GM19463 (cell line): Measurements from ENCODE around the gene TAS2R9.
"Not testable (repeated sequence)": the region's sequence is repeated elsewhere in the genome, so short reads cannot be mapped to it uniquely, and the experiment has no call there.

ENCODE experiments used
- ATAC-seq: cut with Tn5 transposase; IDR thresholded peaks from one replicate; pipeline ENCODE4 v1.9.1; 2021; ENCODE audit warnings: mild to moderate bottlenecking, moderate library complexity; ENCODE audit not compliant: unreplicated experiment

TAS2R9 gene, protein sequence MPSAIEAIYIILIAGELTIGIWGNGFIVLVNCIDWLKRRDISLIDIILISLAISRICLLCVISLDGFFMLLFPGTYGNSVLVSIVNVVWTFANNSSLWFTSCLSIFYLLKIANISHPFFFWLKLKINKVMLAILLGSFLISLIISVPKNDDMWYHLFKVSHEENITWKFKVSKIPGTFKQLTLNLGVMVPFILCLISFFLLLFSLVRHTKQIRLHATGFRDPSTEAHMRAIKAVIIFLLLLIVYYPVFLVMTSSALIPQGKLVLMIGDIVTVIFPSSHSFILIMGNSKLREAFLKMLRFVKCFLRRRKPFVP

DNA sequence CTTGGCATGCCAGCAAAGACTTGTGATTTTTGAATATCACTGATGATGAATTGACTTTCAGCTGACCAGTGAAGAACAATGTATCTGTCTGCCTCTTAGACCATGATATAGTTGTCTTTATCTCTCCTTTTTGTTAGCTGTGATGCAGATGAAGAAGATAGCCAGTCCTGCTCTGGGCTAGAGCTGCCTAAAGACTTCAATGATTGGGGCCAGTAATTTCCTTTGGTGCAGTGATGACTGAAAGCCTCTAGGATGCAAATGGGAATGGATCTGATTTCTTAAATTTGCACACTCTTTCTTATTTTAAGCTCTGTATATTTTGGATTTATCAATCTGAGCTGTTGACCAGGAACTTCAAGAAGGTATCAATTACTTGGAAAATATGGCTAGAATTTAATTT lies at the start of gene TAS2R9:
Gene TAS2R9 (minus strand): TSS at position 101 of the 400 bp plus-strand sequence. CDS start 93 bp downstream, at position 8.
- ATAC-seq, result no peak

DNA sequence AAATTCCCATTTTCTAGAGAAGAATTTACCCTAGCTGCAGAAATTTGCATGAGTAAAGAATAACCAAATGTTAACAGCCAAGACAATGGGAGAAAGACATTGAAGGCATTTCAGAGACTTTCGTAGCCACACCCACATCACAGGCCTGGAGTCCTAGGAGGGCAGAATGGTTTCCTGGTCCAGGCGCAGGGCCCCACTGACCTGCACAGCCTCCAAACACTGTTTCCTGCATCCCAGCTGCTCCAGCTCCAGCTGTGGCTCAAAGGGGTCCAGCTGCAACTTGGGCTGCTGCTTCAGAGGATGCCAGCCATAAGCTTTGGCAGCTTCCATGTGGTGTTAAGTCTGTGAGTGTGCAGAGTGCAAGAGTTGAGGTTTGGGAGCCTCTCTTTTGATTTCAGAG lies 45.8 kb upstream of the TAS2R9 start:
- ATAC-seq, result no peak

DNA sequence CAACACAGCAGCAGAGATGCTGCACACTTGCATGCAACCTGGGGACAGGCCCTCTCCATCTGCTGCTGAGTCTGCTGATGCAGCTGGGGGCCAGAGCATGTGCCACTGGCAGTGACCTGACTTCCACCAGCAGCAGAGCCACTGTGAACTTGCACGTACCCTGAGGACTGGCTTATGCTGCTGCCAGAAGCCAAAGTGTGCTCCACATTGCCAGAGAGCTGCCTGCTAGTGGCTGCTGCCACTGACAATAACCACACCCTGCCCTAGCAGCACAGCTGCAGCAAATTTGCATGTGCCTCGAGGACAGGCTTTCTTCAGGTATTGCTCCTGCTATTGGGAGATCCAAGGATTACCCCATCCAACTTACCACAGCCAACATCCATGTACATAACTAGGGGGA lies 43.8 kb upstream of the TAS2R9 start:
- no peak for ATAC-seq

DNA sequence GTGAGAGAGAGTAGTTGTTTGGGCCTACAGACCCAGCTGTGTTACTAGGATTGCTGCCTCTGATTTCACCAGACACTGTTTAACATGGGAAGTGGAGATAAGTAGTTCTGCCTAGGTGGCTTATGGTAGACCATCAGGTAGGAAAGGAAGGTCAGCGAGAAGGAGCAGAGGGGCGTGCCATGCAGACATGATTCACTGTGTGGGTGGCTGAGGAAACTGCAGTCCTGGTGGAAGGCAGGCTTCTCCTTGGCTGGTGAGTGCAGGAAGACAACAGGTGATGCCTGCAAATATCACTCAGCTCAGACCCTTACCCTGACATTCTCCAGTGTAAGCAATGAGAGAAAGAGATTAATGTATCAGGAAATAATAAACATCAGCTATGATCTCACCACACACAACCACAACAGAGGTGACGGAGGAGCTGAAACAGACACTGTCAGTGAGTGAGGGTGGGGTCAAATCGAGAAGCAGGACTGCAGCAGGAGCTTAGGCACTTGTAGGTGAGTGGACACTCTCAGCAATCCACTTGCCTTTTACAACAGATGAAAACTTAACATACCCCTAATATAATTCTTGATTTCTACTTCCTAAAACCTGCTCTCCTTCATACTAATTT lies 41.4 kb upstream of the TAS2R9 start:
- no peak for ATAC-seq

DNA sequence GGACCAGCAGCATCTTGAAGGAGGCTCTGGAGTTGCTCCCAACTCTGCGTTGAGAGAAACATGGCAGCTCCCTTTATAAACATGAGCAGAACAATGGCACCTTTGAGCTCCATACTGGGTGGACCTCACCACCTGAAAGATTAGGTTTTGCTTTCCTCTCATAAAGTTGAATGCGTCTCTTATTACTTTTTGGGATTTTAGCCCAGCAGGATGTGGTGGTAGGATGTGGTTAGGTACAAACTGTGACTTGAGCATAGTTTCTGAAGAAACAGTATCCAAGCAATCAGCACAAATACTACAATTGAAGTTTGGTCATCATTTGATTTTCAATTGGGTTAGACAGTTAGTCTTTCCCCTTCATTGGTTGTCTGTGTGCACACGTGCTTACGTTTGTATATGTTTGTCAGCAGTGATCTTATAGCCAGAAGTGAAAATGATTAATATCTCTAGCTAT lies 39.5 kb upstream of the TAS2R9 start, which contains the start of gene PRR4:
Gene PRR4 (minus strand): TSS at position 51 of the 454 bp plus-strand sequence. CDS start 38 bp downstream, at position 13.
- no peak for ATAC-seq

DNA sequence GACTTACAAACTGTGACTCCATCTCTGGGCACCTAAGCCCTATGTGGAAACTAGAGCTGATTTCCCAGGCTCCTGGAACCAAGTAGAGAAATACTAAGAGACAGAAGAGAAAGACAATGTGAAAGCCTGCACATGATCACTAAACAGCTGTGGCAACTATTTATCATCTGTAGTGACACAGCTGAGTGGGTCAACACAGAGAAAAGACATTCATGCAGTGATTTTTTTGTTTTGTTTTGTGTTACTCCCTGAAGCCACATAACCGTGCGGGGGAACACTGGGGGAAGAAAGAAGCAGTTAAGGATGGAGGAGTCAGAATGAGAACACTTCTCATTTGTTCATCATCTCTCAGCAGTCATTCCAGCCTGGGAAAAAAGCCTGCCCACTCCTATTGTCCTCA lies 37.8 kb upstream of the TAS2R9 start:
- no peak for ATAC-seq

DNA sequence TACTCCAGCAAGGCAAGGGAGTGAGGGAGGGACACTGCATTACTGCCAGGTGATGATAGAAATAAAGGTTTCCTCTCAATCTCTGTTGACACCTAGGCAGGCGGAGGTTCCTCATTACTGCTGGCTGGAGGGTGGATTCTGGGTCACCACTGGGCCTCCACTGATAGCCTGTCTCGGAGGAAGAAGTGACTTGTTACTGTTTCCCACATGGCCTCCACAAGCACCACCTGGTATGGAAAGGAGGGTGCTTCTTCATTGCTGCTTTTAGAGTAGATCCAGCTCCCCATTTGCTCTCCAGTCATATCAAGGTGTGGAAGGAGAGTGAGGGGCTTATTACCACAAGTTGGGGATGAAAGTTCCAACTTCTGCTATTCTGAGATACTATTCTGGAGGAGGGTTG lies 32.9 kb upstream of the TAS2R9 start:
- ATAC-seq, result no peak

DNA sequence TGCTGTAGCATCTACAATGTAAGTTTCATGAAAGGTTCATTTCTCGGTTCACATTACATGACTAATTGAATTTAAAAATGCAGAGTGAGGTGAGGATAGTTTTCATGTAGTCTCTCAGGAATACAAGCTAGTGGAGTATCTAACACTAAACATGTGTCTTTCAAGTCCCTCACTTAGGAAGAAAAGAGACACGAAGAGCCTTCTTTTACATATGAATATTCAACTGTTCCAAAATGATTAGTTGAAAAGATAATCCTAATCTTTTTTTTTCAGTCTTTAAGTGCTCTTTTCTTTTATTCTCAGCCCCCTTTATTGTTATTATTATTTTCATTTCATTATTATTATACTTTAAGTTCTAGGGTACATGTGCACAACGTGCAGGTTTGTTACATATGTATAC lies 28.5 kb upstream of the TAS2R9 start:
- no peak for ATAC-seq

DNA sequence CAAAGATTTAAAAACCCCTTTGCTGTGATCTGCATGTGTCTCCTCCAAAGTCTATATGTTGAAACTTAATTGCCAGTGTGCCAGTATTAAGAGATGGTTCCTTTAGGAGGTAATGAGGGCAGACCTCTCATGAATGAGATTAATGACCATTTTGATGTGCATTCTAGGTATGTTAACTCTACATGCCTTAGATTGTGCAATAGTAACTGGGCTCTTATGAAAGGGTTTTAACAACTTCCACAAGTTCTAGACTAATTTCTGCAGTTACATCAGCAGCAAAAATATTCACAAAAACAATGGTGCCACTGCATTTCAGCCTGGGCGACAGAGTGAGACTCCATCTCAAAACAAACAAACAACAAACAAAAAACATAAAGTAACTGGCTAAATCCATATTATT lies 20.0 kb upstream of the TAS2R9 start:
- ATAC-seq, result no peak

DNA sequence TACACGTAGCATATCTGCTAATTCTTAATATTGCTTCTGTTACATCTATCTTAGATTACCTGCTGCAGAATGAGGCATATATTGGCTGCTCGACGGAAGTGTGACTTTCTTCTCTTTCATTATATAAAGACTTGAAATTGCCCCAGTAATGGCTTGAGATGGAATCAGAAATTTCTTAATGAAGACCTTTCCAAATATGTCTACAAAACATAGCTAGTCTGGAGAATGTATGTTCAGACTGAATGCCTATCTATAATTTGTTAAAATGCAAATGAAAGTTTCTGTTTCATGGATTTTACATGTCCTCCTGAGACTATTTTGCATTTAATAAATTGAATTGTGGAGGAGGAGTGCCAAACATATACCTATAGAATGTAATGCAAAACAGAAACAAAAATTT lies 16.3 kb upstream of the TAS2R9 start, which contains the start of gene TAS2R10:
Gene TAS2R10 (minus strand): TSS at position 101 of the 400 bp plus-strand sequence. CDS start 89 bp downstream, at position 12.
- no peak for ATAC-seq

DNA sequence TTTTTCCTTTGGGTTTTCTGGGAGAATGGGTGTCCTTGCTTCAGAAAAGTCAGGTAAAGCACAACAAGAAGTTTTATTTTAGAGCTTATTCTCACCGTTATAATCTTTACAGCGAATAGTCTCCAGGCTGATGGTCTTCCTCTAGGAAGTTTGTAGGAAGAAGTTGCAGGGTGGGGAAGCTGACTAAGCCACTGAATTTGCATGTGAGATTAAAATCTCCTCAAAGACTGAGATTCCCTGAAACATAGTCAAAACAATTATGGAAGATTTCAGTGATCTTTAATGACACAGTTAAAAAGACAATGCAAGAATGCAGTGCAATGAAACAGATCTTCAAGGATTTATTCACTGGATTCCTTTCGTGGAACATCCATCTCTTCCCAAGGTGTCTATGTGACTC lies 15.0 kb upstream of the TAS2R9 start:
- ATAC-seq, result no peak

DNA sequence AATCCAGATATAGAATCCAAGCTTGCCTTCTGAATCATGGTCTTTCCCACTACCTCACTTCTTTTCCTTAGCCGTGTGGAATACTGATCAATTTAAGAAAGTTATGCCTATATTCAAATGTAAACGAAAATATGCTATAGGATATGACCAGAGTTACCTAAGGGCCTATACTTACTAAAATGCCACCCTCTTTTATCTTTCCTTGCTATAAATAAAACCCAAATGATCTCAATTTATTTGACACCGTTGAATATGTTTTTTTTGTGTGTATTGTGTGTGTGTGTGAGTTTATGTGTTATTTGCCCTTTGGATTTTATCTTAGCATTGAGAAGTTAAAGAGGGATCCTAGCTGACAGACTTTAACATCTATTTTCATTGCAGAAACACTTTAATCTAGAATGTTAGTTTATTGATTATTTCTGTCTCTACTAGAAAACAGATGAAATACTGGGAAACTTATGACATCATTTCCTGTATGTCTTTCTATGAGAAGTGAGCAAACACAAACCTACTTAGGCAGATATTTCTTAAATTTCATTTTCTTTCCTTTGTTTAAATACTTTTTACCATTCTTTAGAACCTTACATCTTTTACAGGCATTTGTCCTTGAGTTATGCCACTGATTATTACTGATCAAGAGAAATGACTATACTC lies 2.0 kb upstream of the TAS2R9 start:
- no peak for ATAC-seq

DNA sequence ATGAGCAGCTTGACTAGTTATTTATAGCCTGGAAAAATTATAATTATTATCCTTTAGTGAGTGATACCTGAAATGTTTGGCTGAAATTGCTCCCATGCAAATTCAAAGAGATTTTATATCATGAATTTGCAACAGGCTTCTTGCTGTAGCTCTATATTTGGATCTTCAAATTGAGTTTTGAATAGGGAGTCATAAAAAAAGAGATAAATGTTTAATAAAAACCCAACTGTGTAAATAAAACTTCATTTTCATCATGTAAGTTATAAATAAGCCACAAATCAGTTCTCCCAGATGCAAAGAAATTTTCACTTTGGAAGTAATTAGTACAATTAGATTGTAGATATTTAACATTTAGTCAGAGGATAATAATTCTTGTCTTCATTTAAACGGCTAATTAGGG lies 2.8 kb downstream of the TAS2R9 start, which contains the start of gene TAS2R8:
Gene TAS2R8 (minus strand): TSS at position 101 of the 400 bp plus-strand sequence. CDS start 306 bp downstream, outside the sequence.
- ATAC-seq, result no peak

DNA sequence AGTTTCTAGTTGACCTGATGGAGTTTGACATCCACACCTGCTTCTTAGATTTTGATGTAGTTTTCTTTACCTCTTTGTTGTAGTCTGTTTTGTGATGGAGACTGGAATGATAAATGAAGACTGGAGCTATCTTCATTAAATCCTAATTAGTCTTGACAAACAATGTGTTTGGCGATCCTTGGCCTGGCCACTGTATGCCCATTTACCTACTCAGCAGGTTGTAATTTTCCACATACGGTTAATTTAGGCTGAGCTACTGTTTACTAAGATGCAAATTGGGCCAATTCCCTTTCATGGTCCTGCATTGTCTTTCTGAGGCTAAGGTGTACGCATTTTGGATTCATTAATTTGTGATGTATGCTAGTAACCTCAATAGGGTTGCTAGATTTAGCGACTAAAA lies 7.4 kb downstream of the TAS2R9 start, which contains the start of gene TAS2R7:
Gene TAS2R7 (minus strand): TSS at position 41 of the 400 bp plus-strand sequence. CDS start 57 bp downstream, outside the sequence.
- no peak for ATAC-seq

DNA sequence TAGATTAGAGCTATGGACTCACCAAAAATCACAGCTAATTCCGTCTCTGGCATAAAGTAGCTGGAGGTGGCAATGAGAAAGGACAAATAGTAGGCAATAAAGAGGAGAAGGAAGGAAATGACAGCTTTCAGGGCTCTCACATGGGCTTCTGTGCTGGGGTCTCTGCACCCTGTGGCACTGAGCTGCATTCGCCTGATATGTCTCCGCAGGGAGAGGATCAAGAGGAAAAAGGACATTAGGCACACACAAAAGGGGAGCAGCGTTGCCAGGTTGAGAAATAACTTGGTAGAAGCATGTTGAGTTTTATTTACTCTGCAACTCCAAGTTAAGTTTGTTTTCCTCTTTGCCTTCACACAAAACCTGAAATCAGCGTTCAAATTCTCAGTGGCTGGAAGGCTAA lies 8.2 kb downstream of the TAS2R9 start:
- ATAC-seq, result no peak

DNA sequence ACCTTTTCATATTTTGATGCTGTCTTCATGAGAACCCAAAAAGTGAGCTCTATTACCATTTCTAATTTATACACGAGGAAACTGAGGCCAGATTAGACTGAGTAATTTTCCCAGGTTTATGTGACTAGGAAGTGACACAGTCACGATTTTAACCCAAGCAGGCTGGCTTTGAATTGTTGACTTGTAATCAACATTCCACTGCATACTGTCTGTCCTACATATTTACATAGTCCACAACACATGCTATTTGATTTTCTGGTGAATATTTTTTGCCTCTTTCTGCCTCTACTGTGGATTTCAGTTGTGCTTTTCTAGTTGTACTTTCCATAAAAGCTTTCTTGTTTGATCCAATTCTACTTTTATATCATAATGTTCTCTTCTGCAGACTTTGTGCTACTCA lies 15.7 kb downstream of the TAS2R9 start:
- no peak for ATAC-seq

DNA sequence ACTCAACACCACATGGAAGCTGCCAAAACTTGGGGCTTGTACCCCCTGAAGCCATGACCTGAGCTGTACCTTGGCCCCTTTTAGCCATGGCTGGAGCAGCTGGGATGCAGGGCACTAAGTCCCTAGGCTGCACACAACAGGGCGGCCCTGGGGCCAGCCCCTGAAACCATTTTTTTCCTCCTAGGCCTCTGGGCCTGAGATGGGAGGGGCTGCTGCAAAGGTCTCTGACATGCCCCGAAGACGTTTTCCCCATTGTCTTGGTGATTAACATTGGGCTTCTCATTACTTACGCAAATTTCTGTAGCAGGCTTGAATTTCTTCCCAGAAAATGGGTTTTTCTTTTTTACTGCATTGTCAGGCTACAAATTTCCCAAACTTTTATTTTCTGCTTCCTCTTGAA lies 18.2 kb downstream of the TAS2R9 start:
- not testable (repeated sequence) for ATAC-seq

DNA sequence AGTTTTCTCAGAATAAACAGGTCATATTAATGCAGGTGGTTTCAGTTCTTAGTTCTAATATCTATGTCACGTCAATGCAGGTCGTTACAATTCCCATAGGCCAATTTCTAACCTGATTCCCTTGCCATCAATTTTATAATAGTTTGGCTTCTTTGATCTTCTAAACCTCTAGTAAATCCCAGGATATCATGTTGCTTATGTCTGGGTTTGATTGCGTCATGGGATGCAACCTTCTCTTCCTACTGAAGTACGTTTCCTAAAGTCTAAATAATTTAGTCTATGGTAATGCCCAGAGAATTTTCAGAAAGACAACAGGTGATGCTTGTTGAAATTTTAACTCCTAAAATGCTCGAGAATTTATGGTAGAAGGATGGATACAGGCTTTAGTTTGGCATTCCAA lies 26.7 kb downstream of the TAS2R9 start:
- no peak for ATAC-seq

DNA sequence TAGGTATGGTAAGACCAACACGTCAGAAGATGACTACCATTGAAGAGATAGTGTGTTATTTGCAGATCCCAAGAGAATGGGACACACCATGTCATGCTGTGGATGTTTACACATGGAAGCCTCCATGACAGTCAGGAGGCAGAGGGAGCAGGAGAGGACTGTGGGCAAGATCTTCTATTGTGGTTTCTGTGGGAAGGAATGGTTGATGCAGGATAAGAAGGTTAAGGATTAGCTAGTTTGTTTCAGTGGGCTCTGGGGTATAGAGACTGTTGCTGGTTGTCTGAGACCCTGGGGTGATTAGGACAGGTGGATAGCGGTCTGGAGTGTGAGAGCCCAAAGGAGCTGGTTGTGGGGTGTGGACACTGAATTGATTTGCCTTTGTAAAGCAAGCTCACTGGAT lies 30.9 kb downstream of the TAS2R9 start:
- ATAC-seq, result no peak

DNA sequence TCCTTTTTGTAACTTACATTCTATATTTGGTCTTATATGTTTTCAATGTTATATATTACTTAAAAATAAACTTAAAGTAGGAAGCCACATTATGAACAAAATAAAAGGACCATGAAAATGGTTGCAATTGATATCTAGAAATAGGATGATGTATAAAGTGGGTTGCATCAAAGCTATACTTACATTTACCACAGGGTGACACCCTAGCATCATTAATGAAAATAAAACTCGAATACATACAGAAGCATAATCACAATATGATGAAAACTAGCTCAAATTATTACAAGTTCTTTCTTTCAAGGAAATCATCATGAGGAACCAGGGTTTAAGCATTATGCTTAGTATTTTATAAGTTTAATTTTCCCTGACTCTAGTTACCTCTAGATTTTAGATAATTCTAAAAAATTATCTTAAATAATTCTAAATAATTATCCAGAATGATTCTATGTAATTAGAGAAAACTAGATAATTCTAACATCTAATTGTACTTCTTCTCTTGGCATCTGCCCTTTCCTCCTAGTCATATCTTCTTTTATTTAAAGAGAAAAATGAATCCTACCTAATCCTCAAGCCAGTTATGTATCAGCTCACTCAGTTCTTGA lies 38.7 kb downstream of the TAS2R9 start:
- ATAC-seq, result no peak

DNA sequence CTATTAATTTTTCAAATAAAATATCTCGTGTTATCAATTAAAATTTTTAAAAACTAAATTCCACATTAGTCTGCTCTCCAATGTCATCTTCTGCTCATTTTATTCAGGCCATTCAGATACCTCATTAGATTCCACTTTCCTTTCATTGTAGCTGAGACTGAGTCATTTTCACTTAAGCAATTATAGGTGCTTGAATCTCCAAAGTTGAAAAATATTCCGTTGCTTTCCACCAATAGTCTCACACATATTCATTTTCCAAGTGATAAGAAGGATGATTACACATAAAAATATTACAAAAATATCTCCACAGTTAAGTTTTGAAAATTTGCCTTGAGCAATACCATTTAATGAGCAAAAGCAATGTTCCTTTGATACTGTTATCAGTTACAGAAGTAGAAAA lies 50.3 kb downstream of the TAS2R9 start:
- no peak for ATAC-seq
